Activated CD8-positive, alpha-beta memory T cell treated with anti-CD3 and anti-CD28 coated beads, Interleukin-2, amount 50 U/mL, for 24 hours (primary cell): Measurements from ENCODE around the gene NFXL1.
"Not testable (repeated sequence)": the region's sequence is repeated elsewhere in the genome, so short reads cannot be mapped to it uniquely, and the experiment has no call there.

ENCODE experiments used
- DNase-seq: peaks from one replicate; pipeline ENCODE4 v3.0.0-alpha.2; 2020; ENCODE audit errors: extremely low read depth

The NFXL1 gene

GRCh38 chr4:47914220-47914925, at the start of gene NFXL1:
NFXL1 (minus strand) TSS chr4:47914583; CDS start chr4:47914203, 380 bp downstream.
- DNase-seq, result peak; percentile 91

- DNase-seq, result no peak
Measured at GRCh38 chr4:47954677-47955076, 40.3 kb upstream of the NFXL1 start.

- DNase-seq, result no peak
Measured at GRCh38 chr4:47954245-47954644, 39.9 kb upstream of the NFXL1 start.

- no peak for DNase-seq
Measured at GRCh38 chr4:47945930-47946726, 31.7 kb upstream of the NFXL1 start.

- no peak for DNase-seq
Measured at GRCh38 chr4:47942081-47942819, 27.9 kb upstream of the NFXL1 start.

- no peak for DNase-seq
Measured at GRCh38 chr4:47939456-47939855, 25.1 kb upstream of the NFXL1 start.

GRCh38 chr4:47936336-47936735, 22.0 kb upstream of the NFXL1 start:
- no peak for DNase-seq

GRCh38 chr4:47933840-47934239, 19.5 kb upstream of the NFXL1 start:
- no peak for DNase-seq

GRCh38 chr4:47930971-47931804, 16.8 kb upstream of the NFXL1 start:
- DNase-seq, result no peak

GRCh38 chr4:47929682-47930201, 15.4 kb upstream of the NFXL1 start:
- no peak for DNase-seq

GRCh38 chr4:47926667-47927258, 12.4 kb upstream of the NFXL1 start:
- DNase-seq, result no peak

GRCh38 chr4:47923261-47923608, 8.9 kb upstream of the NFXL1 start:
- not testable (repeated sequence) for DNase-seq

GRCh38 chr4:47922436-47923260, 8.3 kb upstream of the NFXL1 start:
- not testable (repeated sequence) for DNase-seq

- not testable (repeated sequence) for DNase-seq
Measured at GRCh38 chr4:47917163-47917562, 2.8 kb upstream of the NFXL1 start.

- DNase-seq, result no peak
Measured at GRCh38 chr4:47915378-47915777, 995 bp upstream of the NFXL1 start.

GRCh38 chr4:47914926-47915237, 499 bp upstream of the NFXL1 start:
- DNase-seq, result no peak

GRCh38 chr4:47913861-47914219, 543 bp downstream of the NFXL1 start:
- no peak for DNase-seq

- no peak for DNase-seq
Measured at GRCh38 chr4:47913330-47913729, 1.1 kb downstream of the NFXL1 start.

GRCh38 chr4:47907089-47907646, 7.2 kb downstream of the NFXL1 start:
- DNase-seq, result no peak

GRCh38 chr4:47899639-47900038, 14.7 kb downstream of the NFXL1 start:
- no peak for DNase-seq
